HepG2 (cell line): Measurements from ENCODE around the gene MLXIPL. TPM values are rescaled to one million over a fixed set of nuclear protein-coding genes. Genes with fewer than 3 reads are reported as not detected.

Experiments used
- CBX1 ChIP-seq: IDR thresholded peaks from one replicate; pipeline ENCODE4 v1.6.1; 2016; ENCODE audit warnings: antibody characterized with exemption, low read depth
- CC2D1A ChIP-seq: sonication (generic); formaldehyde crosslinking; IDR thresholded peaks from 2 replicates; pipeline ENCODE4 v1.8.1; 2023; ENCODE audit warnings: mild to moderate bottlenecking, missing genetic modification reagents
- CENPT ChIP-seq: sonication (generic); formaldehyde crosslinking; IDR thresholded peaks from 2 replicates; pipeline ENCODE4 v1.8.0; 2022; ENCODE audit warnings: low read depth, mild to moderate bottlenecking, moderate library complexity, missing genetic modification reagents
- FOXA1 ChIP-seq, 2 experiments: fragments of 450-650 bp in 1 of 2; sonication (generic) in 1 of 2; formaldehyde crosslinking in 1 of 2; IDR thresholded peaks; 2 replicates each; pipeline versions ENCODE4 v1.4.0 to v1.6.1; 2016 to 2020; ENCODE audit warnings: missing genetic modification reagents in 1 of 2
- FOXO1 ChIP-seq: sonication (generic); formaldehyde crosslinking; IDR thresholded peaks from 2 replicates; pipeline ENCODE4 v1.4.0; 2020; ENCODE audit warnings: missing genetic modification reagents
- GLI4 ChIP-seq: sonication (generic); formaldehyde crosslinking; IDR thresholded peaks from 2 replicates; pipeline ENCODE4 v1.5.1; 2020; ENCODE audit warnings: missing genetic modification reagents, mild to moderate bottlenecking, moderate library complexity, borderline replicate concordance
- MYC ChIP-seq: sonication (generic); formaldehyde crosslinking; IDR thresholded peaks from 2 replicates; pipeline ENCODE4 v1.9.0; 2021; ENCODE audit warnings: missing genetic modification reagents, borderline replicate concordance
- NCOA1 ChIP-seq: sonication (generic); formaldehyde crosslinking; IDR thresholded peaks from 2 replicates; pipeline ENCODE4 v1.9.0; 2021; ENCODE audit warnings: missing genetic modification reagents
- U2AF1 ChIP-seq: fragments of 200-400 bp; formaldehyde crosslinking; optimal IDR thresholded peaks from 2 replicates; pipeline ENCODE3; 2017; ENCODE audit warnings: mild to moderate bottlenecking, low read depth, low read length
- ZNF160 ChIP-seq: sonication (generic); formaldehyde crosslinking; IDR thresholded peaks from 2 replicates; pipeline ENCODE4 v1.8.0; 2022; ENCODE audit warnings: mild to moderate bottlenecking, inconsistent platforms, missing genetic modification reagents
- ZNF558 ChIP-seq: sonication (generic); formaldehyde crosslinking; IDR thresholded peaks from 2 replicates; pipeline ENCODE4 v1.9.0; 2022; ENCODE audit warnings: mild to moderate bottlenecking, missing genetic modification reagents, borderline replicate concordance
- ZNF678 ChIP-seq: sonication (generic); formaldehyde crosslinking; IDR thresholded peaks from 2 replicates; pipeline ENCODE4 v1.4.0; 2020; ENCODE audit warnings: mild to moderate bottlenecking, missing genetic modification reagents
- ZSCAN29 ChIP-seq: sonication (generic); formaldehyde crosslinking; conservative IDR thresholded peaks from 2 replicates; pipeline ENCODE4 v1.4.0; 2020; ENCODE audit warnings: mild to moderate bottlenecking, missing genetic modification reagents
- ZSCAN31 ChIP-seq: sonication (generic); formaldehyde crosslinking; IDR thresholded peaks from 2 replicates; pipeline ENCODE4 v1.5.0; 2020; ENCODE audit warnings: low read depth, mild to moderate bottlenecking, missing genetic modification reagents
- polyA plus RNA-seq, 8 experiments: library from polyadenylated mRNA; depleted of rRNA in 3 of 8; stranded (reverse) in 7 of 8; unstranded in 1 of 8; fragments of >200 nt; fragmentation: Illumina TruSeq in 4 of 8; extraction: Trizol in 4 of 8; gene quantifications; 2 replicates each; pipeline versions ENCODE4 v1.2.1 to v1.2.3, GENCODE V29; 2011 to 2016; ENCODE audit warnings: low read depth in 4 of 8, missing spikeins in 1 of 8, mixed read lengths in 1 of 8; ENCODE audit not compliant: insufficient read depth in 1 of 8
- total RNA-seq, 5 experiments: library from RNA; depleted of rRNA; stranded (reverse); fragments of >200 nt; fragmentation: Illumina TruSeq; extraction: Trizol; gene quantifications; 2 replicates each; pipeline ENCODE4 v1.2.3, GENCODE V29; 2016; ENCODE audit warnings: low read depth in 1 of 5
- TF ChIP-seq, protein P1 (sequence below): sonication (generic); formaldehyde crosslinking; IDR thresholded peaks from 2 replicates; pipeline ENCODE4 v1.5.1; 2020; ENCODE audit warnings: missing genetic modification reagents, mild to moderate bottlenecking, borderline replicate concordance
- TF ChIP-seq, protein P2 (sequence below): sonication (generic); formaldehyde crosslinking; IDR thresholded peaks from 2 replicates; pipeline ENCODE4 v1.4.0; 2020; ENCODE audit warnings: missing genetic modification reagents
- TF ChIP-seq, protein P3 (sequence below): sonication (generic); formaldehyde crosslinking; IDR thresholded peaks from 2 replicates; pipeline ENCODE4 v1.4.0; 2020; ENCODE audit warnings: mild to moderate bottlenecking, low read depth, missing genetic modification reagents
- TF ChIP-seq, protein P4 (sequence below): sonication (generic); formaldehyde crosslinking; IDR thresholded peaks from 2 replicates; pipeline ENCODE4 v1.4.0; 2020; ENCODE audit warnings: missing genetic modification reagents, borderline replicate concordance
- TF ChIP-seq, protein P5 (sequence below): sonication (generic); formaldehyde crosslinking; IDR thresholded peaks from 2 replicates; pipeline ENCODE4 v1.5.1; 2020; ENCODE audit warnings: missing genetic modification reagents, mild to moderate bottlenecking, borderline replicate concordance

MLXIPL gene
- total and polyA plus RNA-seq, 2 of the 13 experiments (the other 11 are each of a cell fraction or from before 2014, with no cell fraction given): 51.6 to 60.1 TPM

DNA sequence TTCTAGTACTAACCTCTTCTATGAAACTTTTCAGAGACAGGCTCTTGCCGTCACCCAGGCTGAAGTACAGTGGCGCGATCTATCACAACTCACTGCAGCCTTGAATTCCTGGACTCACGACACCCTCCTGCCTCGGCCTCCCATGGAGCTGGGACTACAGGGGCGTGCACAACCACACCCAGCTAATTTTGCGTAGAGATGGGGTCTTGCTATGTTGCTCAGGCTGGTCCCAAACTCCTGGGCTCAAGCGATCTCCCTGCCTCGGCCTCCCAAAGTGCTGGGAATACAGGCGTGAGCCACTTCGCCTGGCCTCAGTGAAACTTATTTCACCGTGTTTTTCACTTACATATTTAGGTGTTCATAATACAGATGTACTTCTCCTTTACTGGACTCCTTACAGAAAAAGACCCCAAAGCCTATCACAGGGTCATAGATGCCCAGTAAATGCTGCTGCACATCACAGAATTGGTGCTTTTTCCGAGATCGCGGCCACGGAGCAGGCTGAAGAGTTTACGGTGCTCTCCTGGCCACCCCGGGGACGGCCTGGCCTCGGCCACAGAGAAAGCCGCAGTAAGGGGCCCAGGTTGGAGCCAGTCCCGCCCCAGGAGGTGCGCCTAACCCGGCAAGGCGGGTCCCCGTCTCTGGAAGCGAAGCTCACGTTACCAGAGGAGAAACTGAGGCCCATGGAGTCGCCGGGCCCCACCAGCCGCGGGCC is 46.5 kb downstream of the MLXIPL start (continued):
- TF ChIP-seq, protein P1, sequence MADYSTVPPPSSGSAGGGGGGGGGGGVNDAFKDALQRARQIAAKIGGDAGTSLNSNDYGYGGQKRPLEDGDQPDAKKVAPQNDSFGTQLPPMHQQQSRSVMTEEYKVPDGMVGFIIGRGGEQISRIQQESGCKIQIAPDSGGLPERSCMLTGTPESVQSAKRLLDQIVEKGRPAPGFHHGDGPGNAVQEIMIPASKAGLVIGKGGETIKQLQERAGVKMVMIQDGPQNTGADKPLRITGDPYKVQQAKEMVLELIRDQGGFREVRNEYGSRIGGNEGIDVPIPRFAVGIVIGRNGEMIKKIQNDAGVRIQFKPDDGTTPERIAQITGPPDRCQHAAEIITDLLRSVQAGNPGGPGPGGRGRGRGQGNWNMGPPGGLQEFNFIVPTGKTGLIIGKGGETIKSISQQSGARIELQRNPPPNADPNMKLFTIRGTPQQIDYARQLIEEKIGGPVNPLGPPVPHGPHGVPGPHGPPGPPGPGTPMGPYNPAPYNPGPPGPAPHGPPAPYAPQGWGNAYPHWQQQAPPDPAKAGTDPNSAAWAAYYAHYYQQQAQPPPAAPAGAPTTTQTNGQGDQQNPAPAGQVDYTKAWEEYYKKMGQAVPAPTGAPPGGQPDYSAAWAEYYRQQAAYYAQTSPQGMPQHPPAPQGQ (CRISPR knock-in tag): no peak
- TF ChIP-seq FOXA1 (IDR thresholded peaks at IDR 0.05) (no peak), FOXA1 (CRISPR knock-in tag; IDR thresholded peaks at IDR 0.05) (no peak), NCOA1 (no peak), CENPT (CRISPR knock-in tag) (no peak), CBX1 (no peak), ZSCAN31 (CRISPR knock-in tag) (no peak), GLI4 (CRISPR knock-in tag) (no peak), ZNF678 (no peak), U2AF1 (no peak), ZSCAN29 (CRISPR knock-in tag) (no peak), ZNF160 (CRISPR knock-in tag) (no peak), FOXO1 (no peak), CC2D1A (CRISPR knock-in tag) (no peak), ZNF558 (CRISPR knock-in tag) (0 out of 2 replicates have a peak, but pooled peaks have one; percentile 25), MYC (CRISPR knock-in tag) (no peak)
- TF ChIP-seq, protein P2, sequence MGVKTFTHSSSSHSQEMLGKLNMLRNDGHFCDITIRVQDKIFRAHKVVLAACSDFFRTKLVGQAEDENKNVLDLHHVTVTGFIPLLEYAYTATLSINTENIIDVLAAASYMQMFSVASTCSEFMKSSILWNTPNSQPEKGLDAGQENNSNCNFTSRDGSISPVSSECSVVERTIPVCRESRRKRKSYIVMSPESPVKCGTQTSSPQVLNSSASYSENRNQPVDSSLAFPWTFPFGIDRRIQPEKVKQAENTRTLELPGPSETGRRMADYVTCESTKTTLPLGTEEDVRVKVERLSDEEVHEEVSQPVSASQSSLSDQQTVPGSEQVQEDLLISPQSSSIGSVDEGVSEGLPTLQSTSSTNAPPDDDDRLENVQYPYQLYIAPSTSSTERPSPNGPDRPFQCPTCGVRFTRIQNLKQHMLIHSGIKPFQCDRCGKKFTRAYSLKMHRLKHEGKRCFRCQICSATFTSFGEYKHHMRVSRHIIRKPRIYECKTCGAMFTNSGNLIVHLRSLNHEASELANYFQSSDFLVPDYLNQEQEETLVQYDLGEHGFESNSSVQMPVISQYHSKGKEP (CRISPR knock-in tag): no peak
- TF ChIP-seq, protein P3, sequence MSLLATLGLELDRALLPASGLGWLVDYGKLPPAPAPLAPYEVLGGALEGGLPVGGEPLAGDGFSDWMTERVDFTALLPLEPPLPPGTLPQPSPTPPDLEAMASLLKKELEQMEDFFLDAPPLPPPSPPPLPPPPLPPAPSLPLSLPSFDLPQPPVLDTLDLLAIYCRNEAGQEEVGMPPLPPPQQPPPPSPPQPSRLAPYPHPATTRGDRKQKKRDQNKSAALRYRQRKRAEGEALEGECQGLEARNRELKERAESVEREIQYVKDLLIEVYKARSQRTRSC: no peak
- TF ChIP-seq, protein P4, sequence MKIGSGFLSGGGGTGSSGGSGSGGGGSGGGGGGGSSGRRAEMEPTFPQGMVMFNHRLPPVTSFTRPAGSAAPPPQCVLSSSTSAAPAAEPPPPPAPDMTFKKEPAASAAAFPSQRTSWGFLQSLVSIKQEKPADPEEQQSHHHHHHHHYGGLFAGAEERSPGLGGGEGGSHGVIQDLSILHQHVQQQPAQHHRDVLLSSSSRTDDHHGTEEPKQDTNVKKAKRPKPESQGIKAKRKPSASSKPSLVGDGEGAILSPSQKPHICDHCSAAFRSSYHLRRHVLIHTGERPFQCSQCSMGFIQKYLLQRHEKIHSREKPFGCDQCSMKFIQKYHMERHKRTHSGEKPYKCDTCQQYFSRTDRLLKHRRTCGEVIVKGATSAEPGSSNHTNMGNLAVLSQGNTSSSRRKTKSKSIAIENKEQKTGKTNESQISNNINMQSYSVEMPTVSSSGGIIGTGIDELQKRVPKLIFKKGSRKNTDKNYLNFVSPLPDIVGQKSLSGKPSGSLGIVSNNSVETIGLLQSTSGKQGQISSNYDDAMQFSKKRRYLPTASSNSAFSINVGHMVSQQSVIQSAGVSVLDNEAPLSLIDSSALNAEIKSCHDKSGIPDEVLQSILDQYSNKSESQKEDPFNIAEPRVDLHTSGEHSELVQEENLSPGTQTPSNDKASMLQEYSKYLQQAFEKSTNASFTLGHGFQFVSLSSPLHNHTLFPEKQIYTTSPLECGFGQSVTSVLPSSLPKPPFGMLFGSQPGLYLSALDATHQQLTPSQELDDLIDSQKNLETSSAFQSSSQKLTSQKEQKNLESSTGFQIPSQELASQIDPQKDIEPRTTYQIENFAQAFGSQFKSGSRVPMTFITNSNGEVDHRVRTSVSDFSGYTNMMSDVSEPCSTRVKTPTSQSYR (CRISPR knock-in tag): no peak
- TF ChIP-seq, protein P5, sequence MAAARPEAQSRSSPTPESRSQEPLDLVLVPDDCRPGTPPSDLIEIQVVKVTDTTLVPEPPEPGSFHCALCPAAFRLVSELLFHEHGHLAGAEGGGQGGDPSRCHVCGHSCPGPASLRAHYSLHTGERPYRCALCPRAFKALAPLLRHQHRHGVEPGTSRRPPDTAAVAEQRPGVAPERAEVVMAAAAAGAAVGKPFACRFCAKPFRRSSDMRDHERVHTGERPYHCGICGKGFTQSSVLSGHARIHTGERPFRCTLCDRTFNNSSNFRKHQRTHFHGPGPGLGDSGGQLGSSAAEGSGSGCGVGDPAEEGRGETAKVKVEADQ (CRISPR knock-in tag): no peak
